Posterior cingulate gyrus (tissue), 11 donors: ENCODE measurements around the gene SLC30A3.
A peak's percentile ranks its signal among the peaks of the same experiment; 100 is the strongest.

Experiments used
- DNase-seq, 10 donors: peaks; one replicate each; pipeline versions ENCODE4 v3.0.0 to v3.0.0-alpha.2; 2020 to 2021; ENCODE audit warnings: mixed read lengths in 3 of 10
- intact Hi-C: fragments of 100-400 bp; cut with DNase I; formaldehyde crosslinking; loops from one replicate; pipeline ENCODE4 v1.15.1; 2023

Gene SLC30A3

GRCh38 chr2:27264253-27264752 is 1.5 kb upstream of the SLC30A3 start:
- DNase-seq: peak in 2 of 10 donors; percentile 77 to 79
- intact Hi-C loops: no loop called here

DNA sequence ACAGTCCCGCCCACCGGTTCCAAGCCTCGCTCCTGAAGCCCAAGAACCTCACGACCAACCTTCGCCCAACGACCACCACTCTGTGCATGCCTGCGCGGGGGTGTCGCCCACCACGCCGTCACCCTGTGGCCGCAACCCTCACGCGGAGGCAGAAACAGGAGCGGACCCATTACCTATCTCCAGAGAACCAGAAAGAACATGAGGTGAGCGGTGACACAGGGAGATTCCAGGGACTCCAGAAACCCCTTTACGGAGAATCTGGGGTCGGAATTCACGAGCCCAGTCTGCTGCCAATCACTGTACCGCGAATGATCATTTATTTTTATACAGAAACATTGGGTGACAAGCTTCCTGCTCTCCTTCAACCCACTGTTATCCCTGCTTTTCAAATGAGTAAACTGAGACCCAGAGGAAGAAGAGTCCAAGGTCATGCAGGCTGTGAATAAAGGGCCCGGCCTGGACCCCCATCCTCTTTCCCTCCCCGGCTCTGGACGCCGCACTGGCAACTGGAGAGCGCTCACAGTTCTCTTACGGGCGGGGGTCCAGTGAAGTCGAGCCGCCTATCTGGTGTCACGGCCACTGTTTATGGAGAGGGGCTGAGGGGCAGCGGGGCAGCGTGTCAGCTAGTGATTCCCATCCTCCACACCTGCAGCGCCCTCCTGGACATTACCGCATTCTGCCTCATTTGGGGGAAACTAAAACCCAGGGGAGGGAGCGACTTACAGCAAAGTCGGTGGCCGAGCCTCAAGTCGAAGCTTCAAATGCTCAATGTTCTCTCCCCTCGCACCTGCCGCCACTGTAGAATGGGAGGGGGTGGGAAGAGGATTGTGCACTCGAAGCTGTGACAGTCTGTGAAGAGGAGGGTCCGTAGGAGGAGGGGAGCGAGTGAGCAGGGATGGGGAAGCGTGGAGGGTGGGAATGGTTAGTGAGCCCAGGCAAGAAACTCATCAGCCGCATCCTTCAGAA is 723 bp upstream of the SLC30A3 start:
- DNase-seq: peak in 3 of 10 donors; percentile 25 to 79 (median 75)
- intact Hi-C loops: no loop called here

DNA sequence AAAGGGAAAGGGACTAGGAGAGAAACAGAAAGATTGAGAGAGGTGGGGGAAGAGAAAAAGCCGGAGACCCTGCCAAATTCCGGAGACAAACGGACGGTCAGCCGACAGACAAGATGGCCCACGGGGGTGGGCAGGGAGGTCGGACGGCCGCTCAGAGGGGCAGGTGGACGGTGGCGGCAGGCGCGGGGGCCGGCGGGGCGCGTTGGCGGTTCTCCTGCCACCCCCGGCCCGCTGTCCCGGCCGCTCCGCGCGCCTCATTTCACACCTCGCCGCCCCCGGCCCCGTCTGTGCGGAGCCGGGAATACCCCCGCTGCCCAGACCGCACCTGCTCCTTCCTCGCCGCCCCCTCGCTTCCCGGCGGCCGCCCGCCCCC is 935 bp downstream of the SLC30A3 start:
- peak in 1 of 10 donors; percentile 75 for DNase-seq
- intact Hi-C loops: no loop called here

DNA sequence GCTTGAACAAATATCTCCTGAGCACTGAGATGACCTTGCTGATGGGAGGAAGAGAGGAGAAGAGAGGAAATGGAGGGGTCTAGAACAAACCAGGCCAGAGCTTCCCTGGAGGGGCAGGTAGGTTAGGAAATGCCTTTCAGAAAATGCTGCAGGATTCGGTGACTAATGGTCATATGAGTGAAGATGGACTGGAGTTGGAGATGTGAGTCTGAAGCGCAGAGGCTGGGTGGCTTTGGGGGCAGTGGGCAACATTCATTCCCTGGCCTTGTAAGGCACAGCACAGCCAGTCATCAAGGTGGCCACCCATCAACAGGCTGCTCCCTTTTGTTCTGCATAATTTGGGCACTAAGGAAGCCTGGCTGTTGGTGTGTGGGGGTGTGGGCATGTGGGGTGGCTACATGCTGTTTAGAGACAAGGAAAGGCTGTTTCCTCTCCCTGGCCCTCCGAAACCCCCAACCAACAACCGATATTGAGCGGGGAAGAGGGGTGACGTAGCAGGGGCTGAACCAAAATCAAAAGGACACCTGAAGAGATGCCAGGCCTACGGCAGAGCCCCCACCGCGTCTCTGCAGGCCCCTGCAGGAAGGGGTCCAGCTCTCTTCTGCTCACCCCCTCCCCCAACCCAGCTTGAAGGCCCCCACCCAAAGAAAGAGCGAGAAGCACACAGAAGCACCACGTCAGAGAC is 1.5 kb downstream of the SLC30A3 start:
- DNase-seq: peak in 1 of 10 donors; percentile 75
- intact Hi-C loops: no loop called here

DNA sequence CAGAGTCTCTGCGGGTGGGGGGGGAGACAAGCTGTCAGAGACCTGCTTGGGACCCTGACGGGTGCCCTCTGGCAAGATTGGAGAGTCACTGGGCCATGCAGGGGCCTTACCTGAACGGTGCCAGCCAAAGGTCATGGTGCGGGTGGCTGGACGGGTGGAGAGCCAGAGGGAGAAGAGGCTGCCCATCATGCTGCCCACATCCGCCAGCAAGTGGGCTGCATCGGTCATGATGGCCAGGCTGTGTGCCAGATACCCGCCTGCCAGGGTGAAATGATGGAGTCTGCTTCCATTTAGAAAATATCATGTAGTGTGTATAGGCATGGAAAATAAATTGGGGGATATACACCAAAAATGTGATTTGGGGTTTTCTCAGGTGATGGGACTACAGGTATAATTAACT is 4.8 kb downstream of the SLC30A3 start:
- DNase-seq: peak in 1 of 10 donors; percentile 59
- intact Hi-C loops: loop anchor here (10.0 kb wide), 1 partner anchor 47 kb away; the partner anchor contains the start of gene UCN

- peak in 1 of 10 donors; percentile 58 for DNase-seq
- intact Hi-C loops: loop anchor here (10.0 kb wide), 1 partner anchor 48 kb away; the partner anchor contains the start of gene UCN
These were observed 5.9 kb downstream of the SLC30A3 start for GRCh38 chr2:27256855-27257454.

DNA sequence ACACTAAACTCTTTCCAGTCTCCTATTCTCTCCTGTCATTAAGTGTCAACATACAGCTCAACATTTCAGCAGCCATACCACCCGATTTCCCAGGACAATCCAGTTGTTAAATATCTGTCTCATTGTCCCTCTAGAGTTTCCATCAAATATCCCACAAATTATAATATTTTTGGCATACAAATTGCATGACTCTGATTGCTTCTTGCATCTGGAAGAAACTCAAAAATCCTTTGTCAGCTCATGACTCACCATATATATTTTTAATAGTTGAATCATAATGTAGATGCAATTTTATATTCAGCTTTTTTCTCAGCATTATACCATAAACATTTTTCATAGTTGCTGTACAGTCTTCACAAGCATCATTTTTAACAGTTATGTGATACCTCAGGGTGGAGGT is 7.2 kb downstream of the SLC30A3 start:
- DNase-seq: no peak
- intact Hi-C loops: loop anchor here (10.0 kb wide), 1 partner anchor 49 kb away; the partner anchor contains the start of gene UCN

- intact Hi-C loops: loop anchor here (10.0 kb wide), 1 partner anchor 50 kb away; the partner anchor contains the start of gene UCN
- DNase-seq: peak in 1 of 10 donors; percentile 78
These were observed 7.7 kb downstream of the SLC30A3 start for GRCh38 chr2:27255187-27255586.

DNA sequence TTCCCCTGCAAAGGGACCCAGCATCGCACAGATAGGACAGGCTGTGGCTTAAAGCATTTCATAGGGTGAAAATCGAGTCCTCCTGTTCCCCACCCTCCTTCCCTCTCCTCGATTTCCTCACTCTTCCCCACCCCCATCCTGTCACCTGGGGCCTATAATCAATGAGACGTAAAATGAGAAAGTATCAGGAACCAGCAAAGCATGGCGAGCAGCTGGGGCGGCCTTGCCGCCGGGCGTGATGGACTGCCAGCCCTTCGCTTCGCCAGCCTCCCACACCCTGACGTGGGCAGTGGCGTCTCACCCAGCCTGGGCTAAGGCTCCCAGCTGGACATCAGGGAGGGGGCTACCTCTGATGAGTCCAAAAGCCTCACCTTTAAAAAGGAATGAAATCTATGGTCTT is 11.1 kb downstream of the SLC30A3 start:
- intact Hi-C loops: loop anchor here (10.0 kb wide), 1 partner anchor 53 kb away; the partner anchor contains the start of gene UCN
- peak in 1 of 10 donors; percentile 83 for DNase-seq

DNA sequence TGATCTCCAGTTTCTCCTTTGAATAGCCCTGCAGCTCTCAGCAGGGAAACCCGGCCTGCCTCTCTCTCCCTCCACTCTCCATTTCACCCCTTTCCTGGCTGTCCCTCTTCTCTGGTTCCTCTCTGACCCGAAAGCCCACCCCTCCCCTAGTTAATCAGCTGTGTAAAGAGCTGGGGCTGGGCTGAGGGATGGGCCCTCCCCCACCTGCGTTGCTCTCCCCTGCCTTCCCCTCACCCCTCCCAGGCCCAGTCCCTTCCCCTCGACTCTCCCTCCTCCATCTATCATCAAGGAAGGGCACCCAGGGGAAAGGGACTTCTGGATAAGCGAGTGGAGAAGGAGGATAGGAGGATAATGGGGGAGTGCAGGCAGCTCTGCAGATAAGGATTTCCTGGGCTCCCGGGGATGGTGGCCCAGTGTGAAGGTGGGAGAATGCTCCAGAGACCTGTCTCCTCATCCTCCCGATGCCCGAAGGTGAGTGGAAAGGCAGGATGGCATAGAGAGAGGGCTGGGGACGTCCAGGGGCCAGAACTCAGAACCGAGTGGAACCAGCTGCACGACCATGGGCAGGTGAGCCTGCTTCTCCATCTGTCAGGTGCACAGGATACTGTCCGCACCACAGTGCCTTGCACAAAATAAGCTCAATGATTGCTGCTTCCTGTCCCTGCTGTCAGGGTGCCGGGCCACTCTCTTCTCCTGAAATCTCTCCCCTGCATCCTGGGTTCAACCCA is 12.0 kb downstream of the SLC30A3 start:
- intact Hi-C loops: loop anchor here (10.0 kb wide), 1 partner anchor 54 kb away; the partner anchor contains the start of gene UCN
- peak in 1 of 10 donors; percentile 51 for DNase-seq

DNA sequence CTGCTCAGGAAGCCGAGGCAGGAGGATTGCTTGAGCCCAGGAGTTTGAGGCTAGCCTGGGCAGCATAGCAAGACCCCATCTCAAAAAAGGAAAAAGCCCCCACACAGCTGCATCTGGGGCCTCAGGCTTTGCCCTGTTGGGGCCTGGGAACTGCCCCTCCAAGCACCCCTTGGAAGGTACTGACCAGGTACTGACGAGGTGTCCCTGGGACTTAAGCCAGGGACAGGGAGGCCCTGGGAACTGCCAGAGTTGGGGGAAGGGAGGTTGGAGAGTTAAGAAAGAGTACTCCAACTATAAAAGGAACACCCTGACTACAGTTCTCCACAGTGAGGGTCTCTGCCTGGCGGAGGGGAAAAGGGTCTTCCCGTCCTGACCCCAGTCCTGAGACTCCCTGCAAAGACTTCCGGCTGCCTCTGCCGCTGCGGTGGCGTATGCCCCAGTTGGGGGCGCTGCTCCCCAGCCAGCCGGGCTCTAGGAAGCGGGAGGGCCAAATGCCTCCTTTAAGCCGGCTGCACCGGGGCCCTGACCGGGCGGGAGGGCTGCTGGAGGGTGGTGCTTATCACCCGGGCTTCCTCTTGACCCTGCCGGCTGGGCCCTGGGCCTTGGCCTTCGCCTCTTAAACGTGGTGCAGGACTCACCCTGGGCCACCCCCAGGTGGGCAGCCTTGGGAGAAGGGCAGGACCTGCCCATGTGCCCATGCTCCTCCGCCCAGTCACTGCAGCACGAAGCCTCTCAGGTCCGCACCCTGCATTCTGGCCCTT is 12.8 kb downstream of the SLC30A3 start:
- DNase-seq: peak in 7 of 10 donors; percentile 31 to 93 (median 59)
- intact Hi-C loops: loop anchor here (10.0 kb wide), 1 partner anchor 55 kb away; the partner anchor contains the start of gene UCN

DNA sequence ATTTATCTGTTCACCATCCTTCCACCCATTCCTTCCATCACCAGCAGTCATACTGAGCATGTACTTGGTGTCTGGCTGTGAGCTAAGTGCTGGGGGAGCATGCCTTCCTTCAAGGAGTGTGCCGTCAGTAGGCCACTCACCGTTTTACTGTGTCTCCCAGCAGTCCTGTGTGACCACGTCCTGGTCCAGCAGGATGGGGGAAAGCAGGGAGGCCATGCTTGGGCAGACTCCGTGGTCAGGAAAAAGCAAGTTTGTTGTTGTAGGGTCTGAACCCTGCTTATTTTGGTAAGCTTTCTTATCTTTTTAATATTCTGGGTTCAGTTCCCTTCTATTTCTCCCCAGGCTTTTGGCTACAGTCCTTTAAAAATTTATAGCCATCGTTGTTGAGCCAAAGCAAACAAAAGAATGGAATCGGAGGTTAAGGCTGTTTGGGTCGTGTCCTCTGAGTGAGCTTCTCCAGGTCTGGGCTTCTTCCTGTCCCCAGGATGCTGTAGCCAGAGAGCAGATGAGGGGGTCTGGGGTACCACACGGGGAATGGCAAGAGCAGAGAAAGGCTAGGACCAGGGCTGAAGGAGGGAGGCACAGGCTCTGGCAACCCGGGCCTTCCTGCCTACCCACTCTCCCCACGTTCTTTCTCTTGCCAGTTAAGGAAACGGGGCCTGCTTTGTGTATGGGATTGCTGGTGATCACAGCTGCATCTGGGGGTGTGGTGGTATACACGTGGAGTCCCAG is 13.5 kb downstream of the SLC30A3 start:
- DNase-seq: peak in 2 of 10 donors; percentile 47 to 70
- intact Hi-C loops: no loop called here

GRCh38 chr2:27247893-27248292 is 15.0 kb downstream of the SLC30A3 start:
- intact Hi-C loops: no loop called here

GRCh38 chr2:27245626-27246025 is 17.2 kb downstream of the SLC30A3 start:
- DNase-seq: no peak
- intact Hi-C loops: no loop called here

More at GRCh38 chr2:27247893-27248292, 15.0 kb downstream of the SLC30A3 start:
- peak in 2 of 10 donors; percentile 12 to 19 for DNase-seq

DNA sequence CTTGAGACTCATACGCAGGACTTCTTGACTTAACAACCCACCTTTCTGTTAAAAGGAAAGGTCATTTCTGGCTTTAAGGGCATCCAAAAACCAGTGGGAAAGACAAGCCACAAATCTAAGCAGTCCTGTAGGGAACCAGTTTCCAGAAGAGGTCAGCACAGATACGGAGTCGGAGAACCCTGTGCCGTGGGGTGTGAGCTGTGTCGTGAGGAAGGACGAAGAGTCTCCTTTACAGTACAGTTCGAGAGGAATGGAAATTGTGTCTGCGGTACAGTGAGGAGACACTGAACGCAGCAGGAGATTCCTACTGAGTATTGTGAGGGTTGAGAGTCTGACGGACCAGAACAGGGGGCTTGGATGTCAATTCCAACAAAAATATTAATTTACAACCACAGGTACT is 17.7 kb downstream of the SLC30A3 start:
- peak in 2 of 10 donors; percentile 3 to 8 for DNase-seq
- intact Hi-C loops: no loop called here

DNA sequence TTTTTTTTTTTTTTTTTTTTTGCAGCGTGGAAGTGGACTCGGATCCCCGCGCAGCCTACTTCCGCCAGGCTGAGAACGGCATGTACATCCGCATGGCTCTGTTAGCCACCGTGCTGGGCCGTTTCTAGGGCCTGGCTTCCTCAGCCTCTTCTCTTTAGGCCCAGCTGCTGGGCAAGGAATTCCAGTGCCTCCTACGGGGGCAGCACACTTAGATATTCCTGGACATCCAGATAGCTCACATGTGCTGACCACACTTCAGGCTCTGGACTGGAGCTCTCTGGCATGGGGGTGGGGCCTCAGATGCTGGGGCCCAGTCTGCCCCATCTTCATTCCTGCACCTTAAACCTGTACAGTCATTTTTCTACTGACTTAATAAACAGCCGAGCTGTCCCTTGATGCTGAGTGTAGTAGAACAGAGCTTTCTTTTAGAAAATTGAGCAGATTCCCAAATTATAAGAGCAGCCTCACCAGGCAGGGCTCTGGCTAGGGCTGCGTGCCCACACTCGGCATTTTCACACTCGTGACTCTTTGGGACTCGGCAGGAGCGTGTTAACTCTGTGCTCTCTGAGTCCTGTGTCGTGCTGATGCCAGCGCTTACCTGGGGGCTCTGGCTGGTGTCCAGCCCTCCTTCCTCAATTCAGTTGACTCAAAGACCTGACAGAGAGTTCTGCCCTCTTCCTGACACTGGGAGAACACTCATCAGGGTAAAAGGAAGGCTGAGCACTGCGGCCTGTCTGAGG is 19.3 kb downstream of the SLC30A3 start:
- intact Hi-C loops: no loop called here
- DNase-seq: peak in 2 of 10 donors; percentile 73 to 77

DNA sequence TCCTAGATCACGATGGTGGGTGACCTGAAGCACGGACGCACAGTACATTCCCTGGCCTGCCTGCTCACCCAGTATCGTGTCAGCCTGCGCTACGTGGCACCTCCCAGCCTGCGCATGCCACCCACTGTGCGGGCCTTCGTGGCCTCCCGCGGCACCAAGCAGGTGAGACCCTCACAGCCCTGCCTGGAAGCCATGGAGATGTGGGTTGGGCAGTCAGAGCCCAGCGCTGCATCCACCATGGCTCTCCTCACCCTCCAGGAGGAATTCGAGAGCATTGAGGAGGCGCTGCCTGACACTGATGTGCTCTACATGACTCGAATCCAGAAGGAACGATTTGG is 20.3 kb downstream of the SLC30A3 start:
- intact Hi-C loops: no loop called here
- DNase-seq: peak in 1 of 10 donors; percentile 49
